Small intestine (tissue), 16 donors: Measurements from ENCODE around the gene EHD3. TPM values are rescaled to one million over a fixed set of nuclear protein-coding genes. Genes with fewer than 3 reads are reported as not detected.

ENCODE experiments used
- DNase-seq, 2 donors: peaks; one replicate each; pipeline versions ENCODE4 v3.0.0 to v3.0.0-alpha.2; 2013
- FAIRE-seq: peaks from 2 replicates; lab custom pipeline; 2012; peaks lifted over from hg19 to GRCh38; lab: Jason Lieb, UNC
- H3K27ac ChIP-seq, 3 donors: one replicate each; pipeline ENCODE4 v1.5.1; 2013; ENCODE audit warnings: low read length in 2 of 3, mild to moderate bottlenecking in 2 of 3, control low read depth in 1 of 3, inconsistent platforms in 1 of 3, low read depth in 1 of 3, moderate library complexity in 1 of 3
- H3K27me3 ChIP-seq, 3 donors: one replicate each; pipeline ENCODE4 v1.6.1; 2013; ENCODE audit warnings: low read length in 3 of 3, inconsistent platforms in 1 of 3; ENCODE audit not compliant: control insufficient read depth in 3 of 3, insufficient read depth in 3 of 3
- H3K36me3 ChIP-seq, 3 donors: one replicate each; pipeline ENCODE4 v1.6.1; 2013; ENCODE audit warnings: low read length in 3 of 3, inconsistent platforms in 1 of 3, low read depth in 1 of 3, mild to moderate bottlenecking in 1 of 3, moderate library complexity in 1 of 3; ENCODE audit not compliant: control insufficient read depth in 3 of 3, insufficient read depth in 2 of 3
- H3K4me1 ChIP-seq, 3 donors: one replicate each; pipeline ENCODE4 v1.6.1; 2013; ENCODE audit warnings: low read length in 2 of 3, inconsistent platforms in 1 of 3, low read depth in 1 of 3, mild to moderate bottlenecking in 1 of 3, moderate library complexity in 1 of 3; ENCODE audit not compliant: control insufficient read depth in 3 of 3, insufficient read depth in 2 of 3
- H3K4me3 ChIP-seq, 3 donors: one replicate each; pipeline ENCODE4 v1.5.1; 2013; ENCODE audit warnings: low read length in 3 of 3, control low read depth in 1 of 3, inconsistent platforms in 1 of 3, low read depth in 1 of 3, mild to moderate bottlenecking in 1 of 3, moderate library complexity in 1 of 3
- H3K9me3 ChIP-seq, 2 donors: one replicate each; pipeline ENCODE4 v1.6.1; 2013; ENCODE audit warnings: low read depth in 1 of 2, low read length in 1 of 2; ENCODE audit not compliant: control insufficient read depth in 2 of 2, insufficient read depth in 1 of 2
- WGBS, 3 donors: extraction: QIAGEN DNeasy Blood & Tissue Kit; methylation state at CpG; one replicate each; pipeline ENCODE4 v1.1.7; 2013; 5-methylcytosine and 5-hydroxymethylcytosine counted together
- long read RNA-seq, 10 donors: transcript quantifications; one replicate each; lab custom pipeline, GENCODE V29; 2026
- polyA plus RNA-seq, 4 donors: library from polyadenylated mRNA; stranded (reverse) in 3 of 4; unstranded in 1 of 4; fragments of 200-250 nt in 3 of 4; fragments of 120-200 nt in 1 of 4; gene quantifications; one replicate each; pipeline versions ENCODE4 v1.2.1 to v1.2.3, GENCODE V29; 2013
- donor health status: healthy with polysubstance abuse.
- donor health status: control.
- donor health status: control.
- donor health status: Bipolar disorder and iron deficiency.
- donor health status: healthy.

EHD3 gene
- 1 to 10 TPM in 3 of 4 donors, under 1 TPM in 1; 0.22 to 2.7 (median 1.9) TPM for polyA plus RNA-seq
- long read RNA-seq, donor 1: 0 reads
- long read RNA-seq, donor 2: 0 reads
- long read RNA-seq, donor 3: 0 reads
- long read RNA-seq, donor 4: 0 reads
- long read RNA-seq, donor 5: 0 reads
- long read RNA-seq, donor 6, full-length matches to known transcripts: 1 of 1 reads
- long read RNA-seq, donor 6, partial matches to known transcripts: 0 of 1 reads
- long read RNA-seq, donor 6, other reads (novel, unspliced or antisense): 0 of 1 reads
- long read RNA-seq, donor 7: 0 reads
- long read RNA-seq, donor 8: 0 reads
- long read RNA-seq, donor 9, full-length matches to known transcripts: 1 of 1 reads
- long read RNA-seq, donor 9, partial matches to known transcripts: 0 of 1 reads
- long read RNA-seq, donor 9, other reads (novel, unspliced or antisense): 0 of 1 reads
- long read RNA-seq, donor 10, full-length matches to known transcripts: 2 of 2 reads
- long read RNA-seq, donor 10, partial matches to known transcripts: 0 of 2 reads
- long read RNA-seq, donor 10, other reads (novel, unspliced or antisense): 0 of 2 reads

DNA sequence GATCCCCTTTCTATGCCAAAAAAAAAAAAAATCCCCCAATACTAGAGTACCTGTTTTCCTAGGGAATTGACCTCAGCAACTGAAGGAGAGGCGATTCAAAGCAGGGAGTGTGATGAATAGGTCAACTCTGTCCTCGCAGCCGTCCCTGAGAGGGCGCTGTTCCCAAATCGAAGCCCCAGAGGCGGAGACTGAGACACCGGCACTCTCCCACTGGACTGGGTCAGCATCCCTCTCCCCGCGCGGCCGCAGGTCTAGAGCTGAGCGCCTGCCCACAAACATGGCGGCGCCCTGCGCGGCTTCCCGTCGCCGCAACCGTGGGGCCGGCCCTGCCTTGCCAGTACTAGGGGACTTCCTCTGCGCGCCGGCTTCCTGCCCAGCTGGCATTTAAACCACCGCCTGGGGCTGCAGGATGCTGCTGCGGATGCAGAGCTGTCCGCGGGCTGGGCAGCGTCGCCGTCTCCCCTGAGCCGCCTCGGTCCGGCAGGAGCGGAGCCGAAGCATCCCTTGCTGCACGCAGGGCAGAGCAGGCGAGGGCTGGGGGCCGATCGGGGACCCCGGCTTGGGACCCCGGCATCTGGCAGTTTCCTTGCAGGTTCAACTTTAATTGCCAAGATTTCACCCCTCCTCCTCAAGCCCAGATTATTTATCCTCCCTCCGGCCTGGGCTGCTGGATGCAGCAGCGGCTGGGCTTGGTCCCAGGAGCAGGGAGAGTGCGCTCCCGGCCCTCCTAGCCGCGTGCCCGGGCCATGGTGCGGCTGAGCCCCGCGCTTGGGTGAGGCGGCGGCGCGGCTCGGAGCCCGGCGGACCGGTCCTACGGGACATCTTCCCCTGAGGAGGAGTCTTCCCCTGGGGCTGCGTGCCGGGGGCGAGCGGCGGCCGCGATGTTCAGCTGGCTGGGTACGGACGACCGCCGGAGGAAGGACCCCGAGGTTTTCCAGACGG, at the start of gene EHD3:
Gene EHD3, plus strand, starts transcription at position 412 of the 942 bp plus-strand sequence. Its CDS starts 470 bp downstream, at position 882.
- peak within 1 kb of the TSS; percentile 48 to 62 (median 59) for H3K4me3 ChIP-seq
- H3K9me3 ChIP-seq: no peaks in the 10 kb centered on the region
- peaks cover 0 to 4% (median 0%) of the 10 kb centered on the region in 3 donors for H3K4me1 ChIP-seq
- FAIRE-seq (no peak), DNase-seq (peak; percentile 56 to 82)
- WGBS, 3 donors: 2 to 5% (median 4%) methylated on average over 73 to 74 of the region's 74 CpGs
- peaks cover 0 to 24% (median 0%) of the 10 kb centered on the region in 3 donors for H3K27me3 ChIP-seq
- peak within 1 kb of the TSS in 1 of 3 donors; percentile 18 for H3K27ac ChIP-seq
- no peaks in the 10 kb centered on the region for H3K36me3 ChIP-seq

DNA sequence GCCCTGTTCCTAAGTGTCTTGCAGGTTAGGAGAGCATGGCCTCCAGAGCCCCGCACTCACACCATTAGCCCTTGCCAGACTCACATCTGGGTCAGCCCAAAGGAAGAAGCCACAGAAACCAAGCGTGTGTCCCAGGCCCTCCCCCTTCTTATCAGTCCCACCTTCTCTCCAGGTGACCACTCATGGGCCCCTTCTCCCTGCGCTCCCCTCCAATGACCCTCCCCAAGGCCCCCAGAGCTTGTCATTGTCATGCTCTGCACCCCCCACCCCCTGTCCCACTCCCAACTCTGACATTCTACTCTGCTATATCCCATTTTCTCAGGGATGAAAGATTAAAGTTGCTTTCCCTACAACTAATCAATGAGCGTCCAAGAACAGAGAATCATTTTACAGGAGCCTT, 46.8 kb upstream of the EHD3 start:
- no peak overlapping the region for H3K4me3 ChIP-seq
- no peaks in the 10 kb centered on the region for H3K36me3 ChIP-seq
- FAIRE-seq: no peak
- 79 to 93% (median 92%) methylated on average over 4 of the region's 4 CpGs for WGBS, 3 donors
- peaks cover 0 to 4% (median 0%) of the 10 kb centered on the region in 3 donors for H3K27me3 ChIP-seq
- H3K27ac ChIP-seq: no peak overlapping the region
- no peak for DNase-seq
- H3K4me1 ChIP-seq: no peaks in the 10 kb centered on the region
- no peaks in the 10 kb centered on the region for H3K9me3 ChIP-seq

DNA sequence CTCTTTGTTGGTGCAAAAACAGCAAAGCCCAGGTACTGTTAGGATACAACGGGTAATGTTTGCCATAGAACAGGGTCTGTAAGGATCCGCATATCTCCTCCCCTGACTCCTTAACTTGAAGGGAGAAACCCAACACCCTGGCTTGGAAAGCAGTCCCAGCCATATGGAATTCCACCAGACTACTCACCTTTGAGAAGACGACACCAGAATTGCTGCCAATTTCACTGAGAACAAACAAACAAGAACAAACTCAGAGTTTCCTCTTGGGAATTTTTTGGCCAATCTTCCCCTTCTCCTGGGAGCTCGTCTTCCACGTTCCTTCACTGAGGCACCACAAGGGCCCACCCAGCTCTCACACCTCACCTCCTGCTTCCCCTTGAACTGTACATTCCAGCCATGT, 45.8 kb upstream of the EHD3 start:
- Histone ChIP-seq H3K27ac (no peak overlapping the region), H3K4me3 (no peak overlapping the region), H3K27me3 (peaks cover 0 to 4% (median 0%) of the 10 kb centered on the region in 3 donors), H3K9me3 (no peaks in the 10 kb centered on the region), H3K36me3 (no peaks in the 10 kb centered on the region), H3K4me1 (no peaks in the 10 kb centered on the region)
- 56 to 73% (median 69%) methylated on average over 5 of the region's 5 CpGs for WGBS, 3 donors
- no peak for FAIRE-seq
- no peak for DNase-seq

DNA sequence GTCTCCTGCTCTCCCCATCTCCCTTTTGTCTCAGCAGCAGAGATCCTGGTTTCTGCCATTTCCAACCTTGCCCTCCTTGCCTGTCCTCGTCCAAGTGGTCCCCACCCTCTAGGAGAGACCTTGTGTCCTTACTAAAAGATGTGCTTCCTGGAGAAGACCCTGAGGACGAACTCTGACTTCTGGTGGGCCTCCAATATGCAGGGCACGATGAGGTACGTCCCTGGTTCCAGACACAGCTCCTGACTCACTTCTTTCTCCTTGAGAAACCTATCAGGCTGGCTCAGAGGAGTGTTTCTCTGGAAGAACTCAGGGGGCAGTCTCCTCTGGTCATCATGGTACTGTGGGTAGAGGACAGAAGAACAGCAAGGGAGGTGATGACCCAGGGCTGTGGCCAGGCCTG, 44.8 kb upstream of the EHD3 start:
- no peaks in the 10 kb centered on the region for H3K9me3 ChIP-seq
- peaks cover 0 to 4% (median 0%) of the 10 kb centered on the region in 3 donors for H3K27me3 ChIP-seq
- no peak overlapping the region for H3K4me3 ChIP-seq
- H3K27ac ChIP-seq: no peak overlapping the region
- H3K36me3 ChIP-seq: no peaks in the 10 kb centered on the region
- WGBS, 3 donors: 66 to 82% (median 81%) methylated on average over 4 of the region's 4 CpGs
- FAIRE-seq (no peak), DNase-seq (no peak)
- no peaks in the 10 kb centered on the region for H3K4me1 ChIP-seq

DNA sequence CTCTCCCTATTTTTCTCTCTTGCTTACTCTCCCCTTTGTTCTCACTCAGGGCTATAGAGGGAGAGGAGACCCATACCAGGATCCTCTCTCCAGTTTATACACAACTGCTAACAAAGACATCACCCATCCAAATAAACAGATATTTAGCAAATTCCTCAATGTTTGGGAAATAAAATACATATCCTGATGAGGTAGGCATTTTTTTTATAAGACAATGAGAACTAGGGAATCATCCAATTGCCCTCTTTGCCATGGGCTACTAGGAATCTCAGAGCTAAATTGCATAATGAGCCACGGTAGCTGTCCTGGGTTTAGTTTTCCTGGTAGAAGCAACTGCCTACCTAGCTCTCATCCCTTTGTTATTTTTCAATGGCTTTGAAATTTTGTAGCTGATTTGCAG, 43.8 kb upstream of the EHD3 start:
- FAIRE-seq (no peak), DNase-seq (no peak)
- H3K4me1 ChIP-seq: no peaks in the 10 kb centered on the region
- peaks cover 0 to 4% (median 0%) of the 10 kb centered on the region in 3 donors for H3K27me3 ChIP-seq
- no peak overlapping the region for H3K27ac ChIP-seq
- H3K9me3 ChIP-seq: no peaks in the 10 kb centered on the region
- H3K4me3 ChIP-seq: no peak overlapping the region
- WGBS, 3 donors: 69 to 85% (median 71%) methylated on average over 1 of the region's 1 CpG
- no peaks in the 10 kb centered on the region for H3K36me3 ChIP-seq

DNA sequence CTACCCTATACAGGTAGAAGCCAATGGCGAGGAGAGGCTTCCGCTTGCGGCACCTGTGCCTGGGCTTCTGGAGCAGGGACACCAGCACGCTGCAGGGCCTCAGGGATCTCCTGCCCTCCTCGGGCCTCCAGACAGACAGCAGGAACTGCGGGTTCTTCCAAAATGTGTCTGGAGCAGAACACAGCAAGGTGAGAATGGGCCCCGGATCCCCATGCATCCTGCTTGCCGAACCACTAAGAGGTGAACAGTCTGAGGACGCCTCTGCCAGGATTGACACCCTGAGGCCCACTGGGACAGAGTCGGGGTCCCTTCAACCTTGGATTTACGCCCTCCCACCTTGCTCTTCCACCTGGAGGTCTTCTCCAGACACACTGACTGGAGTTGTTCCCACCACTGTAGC, 42.0 kb upstream of the EHD3 start:
- FAIRE-seq: no peak
- Histone ChIP-seq H3K4me3 (no peak overlapping the region), H3K36me3 (no peaks in the 10 kb centered on the region), H3K9me3 (no peaks in the 10 kb centered on the region), H3K27me3 (no peaks in the 10 kb centered on the region), H3K27ac (no peak overlapping the region), H3K4me1 (no peaks in the 10 kb centered on the region)
- 86 to 94% (median 87%) methylated on average over 11 of the region's 11 CpGs for WGBS, 3 donors
- no peak for DNase-seq

DNA sequence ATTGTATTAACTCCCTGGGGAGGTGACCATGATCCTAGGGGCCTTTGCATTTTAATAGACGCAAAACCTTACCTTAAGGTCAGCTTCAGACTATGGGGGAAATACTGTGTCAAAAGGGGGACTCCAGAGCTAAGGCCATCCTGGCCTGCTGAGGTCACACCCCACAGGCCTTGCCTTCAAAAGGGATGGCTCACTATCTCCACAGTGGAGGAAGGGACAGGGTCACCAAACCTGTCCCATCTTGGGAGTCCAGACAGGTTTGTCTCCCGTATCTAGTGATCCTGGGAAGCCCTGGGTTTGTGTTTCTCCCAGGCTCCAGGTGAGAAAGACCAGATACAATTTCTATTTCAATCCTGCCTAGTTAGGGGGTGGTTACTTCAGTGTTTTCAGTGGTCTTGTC, 41.6 kb upstream of the EHD3 start:
- 89 to 94% (median 93%) methylated on average over 2 of the region's 2 CpGs for WGBS, 3 donors
- Histone ChIP-seq H3K4me1 (no peaks in the 10 kb centered on the region), H3K27me3 (no peaks in the 10 kb centered on the region), H3K4me3 (no peak overlapping the region), H3K27ac (no peak overlapping the region), H3K36me3 (no peaks in the 10 kb centered on the region), H3K9me3 (no peaks in the 10 kb centered on the region)
- DNase-seq: no peak
- no peak for FAIRE-seq

DNA sequence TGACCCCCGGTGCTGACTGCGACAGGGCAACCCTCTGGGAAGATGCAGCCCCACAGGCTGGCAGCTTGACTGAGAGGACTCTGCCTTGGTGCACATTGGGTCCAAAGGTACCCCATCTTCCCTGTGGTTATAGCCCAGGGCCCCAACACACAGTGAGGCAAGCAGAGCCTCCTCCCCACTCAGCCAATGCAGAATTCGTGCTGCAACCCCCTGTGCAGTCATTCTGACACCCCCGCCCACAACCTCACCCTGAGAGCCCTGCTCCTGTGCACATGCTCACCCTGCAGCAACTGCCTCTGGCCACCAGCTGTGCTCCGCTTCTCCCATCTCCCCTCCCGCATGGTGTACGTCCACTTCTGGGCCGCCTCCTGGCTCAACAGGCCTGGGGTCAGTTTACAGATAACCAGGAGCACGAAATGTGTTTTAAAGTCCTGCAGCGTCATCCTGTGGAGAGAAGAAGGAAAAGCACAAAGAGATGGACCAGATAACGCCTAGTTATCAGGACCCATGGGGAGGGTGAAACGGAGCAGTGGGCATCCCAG, 41.0 kb upstream of the EHD3 start:
- no peak for FAIRE-seq

More for the DNA sequence above, 41.0 kb upstream of the EHD3 start:
- no peaks in the 10 kb centered on the region for H3K4me1 ChIP-seq
- H3K4me3 ChIP-seq: no peak overlapping the region
- WGBS, 3 donors: 80 to 84% (median 84%) methylated on average over 12 of the region's 12 CpGs
- no peaks in the 10 kb centered on the region for H3K27me3 ChIP-seq
- H3K36me3 ChIP-seq: no peaks in the 10 kb centered on the region
- H3K9me3 ChIP-seq: no peaks in the 10 kb centered on the region
- DNase-seq: peak in 1 of 2 donors; percentile 63
- H3K27ac ChIP-seq: no peak overlapping the region
